GM12801 (cell line): Measurements from ENCODE around the gene SCARB1.

ENCODE experiments used
- CTCF ChIP-seq: IDR thresholded peaks from one replicate; pipeline ENCODE4 v1.5.1; 2011; ENCODE audit warnings: control low read depth; ENCODE audit not compliant: insufficient read length; ENCODE audit errors: extremely low read depth

The SCARB1 gene

GRCh38 chr12:124866883-124867400 is 3.3 kb upstream of the SCARB1 start:
- TF ChIP-seq CTCF, result no peak

GRCh38 chr12:124866195-124866882 is 2.7 kb upstream of the SCARB1 start:
- no peak for TF ChIP-seq CTCF

- no peak for TF ChIP-seq CTCF
These were observed 2.1 kb upstream of the SCARB1 start for GRCh38 chr12:124865728-124866127.

GRCh38 chr12:124864326-124864752 is 675 bp upstream of the SCARB1 start:
- TF ChIP-seq CTCF, result no peak

GRCh38 chr12:124862768-124863415 is 772 bp downstream of the SCARB1 start:
- TF ChIP-seq CTCF, result no peak

- TF ChIP-seq CTCF, result no peak
These were observed 1.6 kb downstream of the SCARB1 start for GRCh38 chr12:124861898-124862676.

GRCh38 chr12:124861492-124861891 is 2.2 kb downstream of the SCARB1 start:
- TF ChIP-seq CTCF, result no peak
